NCI-H128 (cell line): ENCODE results near the gene RBM28.
"Not testable (repeated sequence)": the region's sequence is repeated elsewhere in the genome, so short reads cannot be mapped to it uniquely, and the experiment has no call there.

Experiments used
- DNase-seq: peaks from one replicate; lab custom pipeline; 2025; ENCODE audit not compliant: unreplicated experiment; lab: John Stamatoyannopoulos, UW

Gene RBM28

DNA sequence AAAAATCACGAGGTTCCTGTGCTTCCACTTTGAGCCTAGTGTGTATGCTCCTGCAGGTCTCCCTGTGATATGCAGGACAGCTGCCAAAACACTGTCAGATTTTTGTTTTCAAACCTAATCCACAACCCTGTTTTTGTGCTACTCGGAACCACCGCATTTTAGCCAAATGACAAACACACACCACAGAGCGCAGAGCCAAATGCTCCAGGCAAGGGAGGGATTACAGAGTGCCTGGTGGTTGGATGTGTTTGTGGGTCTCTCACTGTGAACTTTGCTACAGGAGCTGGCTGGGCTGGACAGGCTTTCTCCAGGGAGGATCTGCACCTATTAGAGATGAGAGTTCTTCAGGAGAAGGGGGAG, 5.7 kb upstream of the RBM28 start:
- no peak for DNase-seq

DNA sequence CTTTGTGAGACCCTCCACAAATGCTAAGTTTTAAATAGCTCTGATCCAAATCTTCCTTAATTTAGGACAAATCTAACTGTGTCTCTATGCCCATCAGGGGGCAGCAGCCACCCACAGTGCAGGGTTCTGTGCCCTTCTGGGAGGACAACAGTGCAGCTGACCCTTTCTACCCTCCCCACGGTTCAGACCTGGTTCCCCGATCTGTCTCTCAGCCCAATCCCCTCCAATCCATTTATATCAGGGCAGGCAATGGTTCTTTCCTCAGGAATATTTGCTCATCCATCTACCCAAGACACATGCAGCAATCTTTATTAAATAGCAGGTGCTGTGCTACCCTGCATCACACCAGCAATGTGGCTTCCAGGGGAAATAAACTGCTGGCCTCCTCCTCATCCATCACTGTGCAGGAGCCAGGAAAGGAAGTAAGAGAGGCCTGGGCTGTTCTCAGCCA, 4.0 kb upstream of the RBM28 start:
- no peak for DNase-seq

DNA sequence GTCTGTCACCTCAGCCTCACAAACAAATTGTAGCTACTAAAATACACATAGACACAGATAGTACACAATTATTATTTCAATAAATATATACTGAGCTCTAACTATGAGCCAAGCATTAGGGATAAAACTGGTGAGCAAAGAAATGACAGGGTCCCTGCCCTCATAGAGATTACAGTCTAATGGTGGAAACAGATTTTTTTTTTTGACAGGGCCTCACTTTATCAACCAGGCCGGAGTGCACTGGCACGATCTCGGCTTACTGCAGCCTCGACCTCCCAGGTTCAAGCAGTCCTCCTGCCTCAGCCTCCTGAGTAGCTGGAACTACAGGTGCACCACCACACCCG, 695 bp upstream of the RBM28 start:
- DNase-seq = no peak

DNA sequence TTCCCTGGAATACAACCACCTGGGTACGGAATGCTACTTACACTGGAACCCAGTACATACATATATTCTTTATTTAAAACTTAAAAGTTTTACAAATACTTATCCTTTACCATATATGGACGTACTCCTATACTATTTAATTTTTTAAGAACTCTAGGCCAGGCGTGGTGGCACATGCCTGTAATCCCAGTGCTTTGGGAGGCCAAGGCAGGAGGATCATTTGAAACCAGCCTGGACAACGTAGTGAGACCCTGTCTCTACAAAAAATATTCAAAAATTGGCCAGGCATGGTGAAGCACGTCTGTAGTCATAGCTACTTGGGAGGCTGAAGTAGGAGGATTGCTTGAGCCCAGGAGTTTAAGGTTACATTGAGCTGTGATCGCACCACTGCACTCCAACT, 2.0 kb downstream of the RBM28 start:
- no peak for DNase-seq

DNA sequence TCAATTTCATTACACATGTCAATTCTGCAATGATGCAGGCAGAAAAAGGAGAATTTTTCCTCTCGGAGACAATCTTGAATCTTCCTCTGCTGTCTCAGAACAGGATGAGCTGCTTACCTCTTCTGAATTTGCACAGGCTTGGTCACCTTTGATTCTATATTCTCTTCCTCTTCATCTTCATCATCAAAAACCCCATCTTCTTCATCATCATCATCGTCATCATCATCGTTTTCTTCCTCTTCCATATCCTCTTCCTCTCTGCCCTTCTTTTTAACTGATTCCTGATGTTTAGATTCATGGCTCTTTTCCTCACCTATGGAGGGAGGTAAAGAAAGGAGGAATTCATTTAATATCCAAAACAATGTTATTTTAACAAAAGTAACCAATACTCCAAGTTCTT, 8.0 kb downstream of the RBM28 start:
- DNase-seq = no peak

DNA sequence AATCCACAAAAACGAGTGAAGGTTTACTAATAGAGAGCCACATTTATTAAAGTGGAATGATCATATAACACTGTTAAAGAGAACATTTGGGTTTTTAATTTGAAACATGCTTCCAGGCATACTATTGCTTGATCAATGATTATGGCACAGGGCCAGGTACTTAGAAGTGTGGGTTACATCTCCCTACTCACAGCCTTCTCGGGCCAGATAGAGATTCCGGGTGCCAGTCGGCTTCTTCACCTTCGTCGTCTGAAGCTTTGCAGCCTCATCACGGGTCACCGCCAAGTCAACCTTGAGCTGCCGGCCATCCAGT, 19.4 kb downstream of the RBM28 start:
- DNase-seq = no peak

DNA sequence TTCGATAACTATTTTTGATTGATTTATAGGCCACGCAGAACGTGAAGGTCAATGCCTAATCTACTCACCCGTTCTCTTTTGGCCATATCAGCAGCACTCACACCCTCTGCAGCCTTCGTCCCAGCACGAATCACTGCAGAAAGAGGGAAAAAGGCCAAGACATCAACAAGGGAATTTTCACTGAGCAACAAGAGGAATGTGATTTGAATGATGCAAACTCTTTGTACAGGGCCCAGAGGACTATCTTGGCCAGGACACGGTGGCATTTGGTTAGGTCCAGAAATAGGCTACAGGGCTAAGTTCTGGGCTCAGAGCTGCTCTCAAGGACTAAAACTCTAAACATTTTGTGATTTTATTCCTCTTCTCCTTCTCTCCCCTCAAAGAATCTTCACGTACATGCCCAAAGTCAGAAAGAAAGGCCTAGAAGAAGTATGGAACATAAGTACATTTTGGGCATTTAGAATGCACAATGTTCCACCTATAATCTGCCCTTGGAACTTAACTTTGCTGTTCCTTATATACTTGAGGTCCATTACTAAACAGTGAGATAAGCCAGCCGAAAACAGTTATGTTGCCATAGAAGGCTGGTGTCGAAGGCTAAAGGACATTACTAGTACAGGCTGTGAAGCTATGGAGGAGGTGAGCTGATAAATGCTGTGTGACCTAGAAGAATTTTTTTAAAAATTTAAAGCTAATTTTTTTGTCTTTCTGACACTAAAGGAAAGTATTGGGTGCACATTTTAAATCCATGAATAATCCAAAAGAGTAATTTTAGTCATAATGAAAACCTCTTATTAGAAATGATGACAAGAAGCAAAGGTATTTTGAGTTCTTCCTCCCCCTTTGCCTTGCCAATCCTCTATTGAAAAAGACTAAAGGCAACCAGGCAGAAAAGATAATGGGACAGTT, 20.0 kb downstream of the RBM28 start:
- DNase-seq = no peak

DNA sequence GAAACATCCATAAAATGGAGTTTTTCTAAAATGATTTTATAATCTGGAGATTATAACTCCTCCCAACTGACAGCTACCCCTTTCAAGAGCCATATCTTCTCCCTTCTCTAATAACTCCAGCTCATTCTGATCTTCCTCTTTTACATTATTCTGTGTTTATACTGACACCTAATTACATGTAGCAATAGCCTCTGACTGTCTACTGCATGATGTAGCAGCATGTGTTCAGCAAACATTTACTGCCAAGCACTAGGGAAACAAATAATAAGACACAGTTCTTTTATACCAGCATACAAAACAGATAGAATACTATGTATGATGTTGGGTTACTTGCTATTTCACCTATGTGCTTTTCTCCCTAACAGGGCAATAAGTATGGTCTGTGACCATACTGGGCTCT, 20.7 kb downstream of the RBM28 start:
- DNase-seq = no peak

DNA sequence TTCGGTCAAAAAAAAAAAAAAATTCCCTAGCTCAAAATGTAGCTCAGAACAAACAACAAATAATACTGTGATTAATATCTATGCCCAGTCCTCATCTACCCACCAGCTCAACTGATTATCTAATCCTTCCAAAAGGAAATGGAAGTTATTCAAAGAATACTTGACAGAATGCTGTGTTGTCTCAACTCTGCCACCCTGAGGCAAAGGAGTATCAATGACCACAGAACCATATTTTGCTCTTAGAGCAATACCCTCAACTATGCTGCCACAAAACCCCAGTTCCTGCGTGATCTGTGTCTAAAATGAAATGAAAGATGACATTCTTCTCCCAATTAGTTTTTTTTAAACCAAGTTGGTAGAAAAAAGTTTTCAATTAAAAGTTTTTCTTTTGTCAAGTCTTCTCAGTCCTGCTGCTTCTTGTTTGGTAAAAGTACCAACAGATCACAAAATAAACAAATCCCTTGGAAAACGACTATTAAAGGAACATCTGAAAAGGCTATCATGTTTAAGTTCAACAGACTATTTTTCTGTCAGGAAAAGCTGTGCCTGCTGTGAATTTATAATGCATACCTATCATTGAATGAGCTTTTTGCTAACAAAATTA, 21.6 kb downstream of the RBM28 start:
- no peak for DNase-seq

DNA sequence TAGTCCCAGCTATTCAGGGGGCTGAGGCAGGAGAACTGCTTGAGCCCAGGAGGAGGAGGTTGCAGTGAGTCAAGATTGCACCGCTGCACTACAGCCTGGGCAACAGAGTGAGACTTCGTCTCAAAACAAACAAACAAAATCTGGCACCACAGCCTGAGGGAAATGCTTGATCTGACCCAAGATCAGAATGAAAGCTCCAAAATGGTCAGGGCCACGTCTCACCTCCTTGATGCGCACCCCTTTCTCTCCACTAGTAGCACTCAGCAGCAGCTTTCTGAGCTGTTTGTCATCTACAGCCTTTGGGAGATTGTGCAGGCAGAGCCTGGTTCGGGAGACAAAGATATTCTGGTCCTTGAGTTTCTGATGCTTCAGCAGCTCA, 22.7 kb downstream of the RBM28 start:
- no peak for DNase-seq

DNA sequence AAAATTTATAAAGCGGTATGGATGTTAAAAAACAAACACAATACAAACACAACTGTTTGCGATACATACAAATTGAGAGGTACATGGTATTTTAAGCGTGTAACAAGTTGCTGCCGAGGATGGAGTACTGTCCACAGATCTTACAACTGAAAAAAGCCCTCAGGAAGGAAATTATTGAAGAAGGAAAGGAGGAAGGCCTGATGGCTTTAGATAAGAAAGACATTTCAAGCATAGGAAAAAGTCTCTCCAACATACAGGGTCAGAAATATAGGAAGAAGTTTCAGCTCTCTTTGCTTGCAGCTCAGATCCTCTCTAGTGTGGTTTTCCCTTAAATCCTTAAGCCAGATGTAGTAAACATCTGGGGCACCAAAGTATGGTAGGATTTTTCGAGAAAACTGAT, 25.0 kb downstream of the RBM28 start:
- DNase-seq = no peak

DNA sequence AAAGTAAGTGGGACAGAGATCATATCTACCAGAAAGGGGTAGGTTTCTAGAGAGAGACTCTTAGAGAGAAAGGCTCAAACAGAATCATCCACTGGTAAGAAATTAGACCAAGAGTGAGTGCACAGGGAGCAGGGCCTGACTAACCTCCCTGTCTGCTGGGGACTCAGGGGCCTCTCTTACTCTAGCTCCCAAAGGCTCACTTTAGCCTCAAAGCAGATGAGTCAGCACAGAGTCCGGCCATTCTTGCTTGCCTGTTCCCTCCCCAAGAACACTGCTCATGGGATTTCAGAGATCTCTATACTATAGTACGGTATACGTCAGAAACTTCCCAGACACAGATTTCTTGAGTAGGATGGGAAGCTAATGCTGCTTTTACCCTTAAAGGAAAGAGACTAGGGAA, 32.7 kb downstream of the RBM28 start:
- DNase-seq = no peak

DNA sequence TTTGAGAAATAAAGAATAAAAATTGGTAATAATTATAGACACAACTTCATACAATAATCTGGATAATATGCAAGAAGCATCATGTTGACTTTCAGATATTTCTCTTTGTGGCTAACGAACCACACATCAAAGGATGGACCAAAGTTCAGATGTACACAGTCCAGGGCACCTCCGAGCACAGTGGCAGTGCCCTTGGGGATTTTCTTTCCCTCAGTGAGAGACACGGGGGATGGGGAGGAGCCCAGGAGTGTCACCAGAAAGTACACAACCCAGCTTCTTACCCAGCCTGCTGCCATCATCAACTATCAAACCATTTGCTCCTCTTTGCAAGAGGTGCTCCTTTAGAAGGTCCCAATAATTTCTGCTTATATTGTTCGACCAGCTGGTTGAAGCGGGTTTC, 33.2 kb downstream of the RBM28 start:
- DNase-seq = no peak

DNA sequence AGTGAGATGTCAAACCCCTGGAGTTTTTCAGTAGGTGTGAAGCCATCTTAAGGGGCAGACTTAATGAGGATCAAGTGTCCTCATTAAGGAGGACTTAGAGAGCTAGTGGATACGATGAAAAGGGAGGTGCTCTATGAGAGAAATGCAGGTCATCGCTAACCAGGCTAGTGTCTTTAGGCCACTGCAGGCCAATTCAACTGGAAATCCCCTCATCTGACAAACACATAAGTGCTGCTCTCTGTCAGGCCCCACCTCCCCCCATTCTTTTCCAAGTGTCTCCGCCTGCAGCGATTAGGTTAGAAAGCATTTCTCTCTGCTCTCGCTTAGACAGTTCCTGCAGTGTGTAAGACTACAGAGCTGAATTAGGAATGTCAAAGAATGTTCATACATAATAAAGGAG, 33.7 kb downstream of the RBM28 start:
- DNase-seq = no peak

DNA sequence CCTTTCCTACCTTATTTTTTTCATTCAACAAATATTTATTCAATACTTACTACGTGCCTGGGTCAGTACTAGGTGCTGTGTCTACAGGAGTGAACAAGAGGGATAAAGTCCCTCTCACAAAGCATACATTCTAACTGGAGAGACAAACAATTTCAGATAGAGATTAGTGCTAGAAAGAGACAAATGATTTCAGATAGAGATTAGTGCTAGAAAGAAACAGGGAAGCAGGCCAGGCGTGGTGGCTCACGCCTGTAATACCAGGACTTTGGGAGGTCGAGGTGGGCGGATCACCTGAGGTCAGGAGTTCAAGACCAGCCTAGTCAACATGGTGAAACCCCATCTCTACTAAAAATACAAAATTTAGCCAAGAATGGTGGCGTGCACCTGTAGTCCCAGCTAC, 34.6 kb downstream of the RBM28 start:
- no peak for DNase-seq

DNA sequence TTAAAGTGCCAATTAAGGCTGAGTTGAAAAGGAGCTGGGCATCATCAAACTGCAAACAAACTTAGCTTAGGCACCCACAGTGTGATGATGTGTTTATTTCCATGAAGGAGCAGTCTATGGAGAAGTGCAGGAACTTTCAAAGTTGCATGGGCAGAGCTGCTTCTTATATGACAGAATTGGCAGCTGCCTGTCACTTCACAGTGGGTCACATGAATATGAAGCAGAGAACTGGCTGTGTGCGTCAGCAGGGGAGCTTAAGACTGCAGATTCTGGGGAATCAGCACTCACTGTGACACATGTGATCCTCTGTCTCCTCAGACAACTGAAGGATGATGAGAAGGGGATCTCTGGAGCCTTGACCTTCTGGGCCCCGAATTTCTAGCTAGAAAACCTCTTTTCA, 36.6 kb downstream of the RBM28 start:
- DNase-seq = no peak

DNA sequence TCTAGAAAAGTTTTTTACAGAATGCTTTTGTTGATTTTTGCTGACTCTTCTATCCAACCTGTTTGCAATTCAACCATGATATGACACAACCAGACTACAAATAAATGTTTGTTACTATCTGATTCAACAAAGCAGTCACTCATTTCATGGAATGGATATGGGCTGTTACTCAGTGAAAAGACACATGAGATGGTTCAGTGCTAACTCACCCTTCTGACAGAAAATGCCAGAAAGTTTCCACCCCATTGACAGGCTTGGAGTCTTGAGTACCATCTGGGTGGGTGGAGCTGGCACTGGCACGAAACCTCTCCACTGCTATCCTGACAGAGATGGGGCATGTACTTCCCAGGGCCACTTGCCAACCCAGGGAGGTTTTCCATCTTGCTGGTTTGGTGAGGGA, 39.5 kb downstream of the RBM28 start:
- no peak for DNase-seq

DNA sequence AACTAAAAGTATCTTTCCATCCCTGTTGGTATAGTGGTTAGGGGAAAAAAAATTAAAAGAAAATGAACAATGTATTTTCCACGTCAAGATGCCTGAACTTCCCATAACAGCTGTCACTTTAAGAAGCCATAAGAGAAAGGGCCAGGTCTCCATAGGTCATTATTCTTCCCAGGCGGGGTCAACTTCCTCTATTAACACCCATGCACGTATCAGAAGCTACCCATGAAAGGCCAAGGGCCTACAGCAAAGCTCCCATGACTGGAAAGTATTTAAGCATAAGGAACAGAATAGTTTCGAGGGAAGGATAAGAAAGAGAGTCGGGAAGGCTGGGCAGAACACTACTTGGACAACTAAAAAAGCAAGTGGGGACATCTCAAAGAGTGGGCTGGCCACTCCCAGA, 40.1 kb downstream of the RBM28 start:
- DNase-seq = no peak

DNA sequence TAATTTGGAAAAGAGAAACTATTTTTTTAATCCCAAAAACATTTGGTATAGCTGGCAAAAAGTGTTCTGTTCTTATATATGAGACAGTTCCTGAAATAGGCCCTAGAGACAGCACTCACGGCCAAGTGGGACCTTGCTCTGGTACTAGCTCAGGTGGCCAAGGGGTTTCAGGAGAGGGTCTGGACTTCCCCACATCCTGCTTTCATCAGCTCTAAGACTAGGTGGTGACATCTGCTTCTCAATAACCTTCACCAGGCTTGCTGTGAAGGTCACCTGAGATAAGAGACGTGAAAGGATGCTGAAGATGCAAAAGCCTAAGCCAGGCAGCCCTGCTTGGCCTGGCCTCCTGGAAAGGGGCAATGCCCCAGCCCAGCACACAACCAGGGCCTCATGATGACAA, 40.6 kb downstream of the RBM28 start:
- no peak for DNase-seq

DNA sequence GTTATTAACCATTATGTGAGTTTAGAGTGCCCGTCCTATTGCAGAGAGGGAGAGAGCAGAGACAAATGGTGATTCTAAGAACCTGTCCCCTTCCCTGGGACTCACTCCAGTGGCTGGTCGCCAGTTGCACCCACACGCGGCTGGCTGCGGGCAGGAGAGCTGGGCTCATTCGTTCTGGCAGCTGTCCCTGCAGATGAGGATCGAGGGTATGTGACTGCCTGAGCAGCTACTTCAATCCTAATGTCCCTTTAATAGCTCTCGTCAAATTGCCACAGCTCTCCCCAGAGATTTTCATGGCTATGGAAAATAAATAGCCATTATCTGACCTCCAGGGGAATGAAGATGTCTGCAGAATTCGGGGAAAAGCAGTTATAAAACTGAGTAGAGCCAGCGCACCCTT, 41.6 kb downstream of the RBM28 start:
- no peak for DNase-seq

DNA sequence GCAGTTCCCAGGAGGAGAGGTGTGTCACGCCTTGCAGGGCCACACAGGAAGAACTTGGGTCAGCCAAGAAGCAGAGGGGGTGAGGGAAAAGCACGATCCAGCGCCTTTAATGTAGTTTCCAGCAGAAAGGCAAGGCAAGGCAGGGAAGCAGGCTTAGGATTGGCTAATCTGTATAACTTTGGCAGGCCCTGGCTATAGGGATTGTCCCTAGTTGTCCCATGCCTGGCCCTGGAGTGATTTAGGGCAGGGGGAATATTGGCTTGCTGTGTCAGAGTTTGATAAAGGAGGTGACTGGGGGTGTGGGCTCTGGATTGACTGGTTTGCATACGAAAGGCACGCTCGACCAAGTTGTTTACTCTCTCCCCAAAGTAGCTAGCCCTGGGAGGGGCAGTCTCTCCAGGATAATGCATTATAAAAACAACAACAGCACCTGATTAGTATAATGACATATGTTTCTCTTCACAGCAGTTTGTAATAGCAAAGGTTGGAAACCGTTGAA, 44.5 kb downstream of the RBM28 start:
- DNase-seq = no peak

DNA sequence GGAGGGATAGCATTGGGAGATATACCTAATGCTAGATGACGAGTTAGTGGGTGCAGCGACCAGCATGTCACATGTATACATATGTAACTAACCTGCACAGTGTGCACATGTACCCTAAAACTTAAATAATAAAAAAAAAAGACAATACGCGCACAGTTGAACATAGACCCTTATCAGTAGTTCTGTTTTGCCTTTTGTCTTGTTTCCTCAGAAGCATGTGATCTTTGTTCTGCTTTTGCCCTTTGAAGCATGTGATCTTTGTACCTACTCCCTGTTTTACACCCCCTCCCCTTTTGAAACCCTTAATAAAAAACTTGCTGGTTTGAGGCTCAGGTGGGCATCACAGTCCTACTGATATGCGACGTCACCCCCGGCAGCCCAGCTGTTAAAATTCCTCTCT, 45.7 kb downstream of the RBM28 start:
- not testable (repeated sequence) for DNase-seq

DNA sequence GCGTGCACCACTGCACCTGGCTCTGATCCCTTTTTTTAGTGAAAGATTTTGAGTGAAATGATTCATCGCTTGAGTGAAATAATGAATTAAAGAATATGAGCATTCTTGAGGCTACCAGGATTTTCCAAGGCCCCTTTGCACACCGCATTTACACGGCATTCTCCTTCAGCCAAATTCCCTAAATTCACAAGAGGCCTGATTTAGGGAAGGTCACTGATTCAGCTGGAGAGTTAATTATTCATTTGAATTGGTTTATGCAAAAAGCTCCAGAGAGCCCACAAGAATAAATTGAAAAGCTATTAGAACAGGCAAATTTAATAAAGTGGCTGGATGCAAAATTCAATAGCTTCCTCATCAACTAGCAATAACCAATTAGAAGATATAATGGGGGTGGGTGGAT, 56.2 kb downstream of the RBM28 start:
- DNase-seq = no peak
